GM19193 (cell line): ENCODE measurements around the gene IL10RA.

Source experiments
- POLR2A ChIP-seq: IDR thresholded peaks from 4 replicates; pipeline ENCODE4 v1.6.1; 2011; ENCODE audit not compliant: insufficient read depth, insufficient read length; ENCODE audit errors: extremely low read depth

Gene IL10RA

GRCh38 chr11:118008271-118008911 is 22.2 kb downstream of the IL10RA start:
- TF ChIP-seq POLR2A: no peak

GRCh38 chr11:118009864-118010737 is 23.9 kb downstream of the IL10RA start:
- peak; percentile 23 for TF ChIP-seq POLR2A

GRCh38 chr11:118010738-118011461 is 24.7 kb downstream of the IL10RA start:
- peak; percentile 45 for TF ChIP-seq POLR2A

DNA sequence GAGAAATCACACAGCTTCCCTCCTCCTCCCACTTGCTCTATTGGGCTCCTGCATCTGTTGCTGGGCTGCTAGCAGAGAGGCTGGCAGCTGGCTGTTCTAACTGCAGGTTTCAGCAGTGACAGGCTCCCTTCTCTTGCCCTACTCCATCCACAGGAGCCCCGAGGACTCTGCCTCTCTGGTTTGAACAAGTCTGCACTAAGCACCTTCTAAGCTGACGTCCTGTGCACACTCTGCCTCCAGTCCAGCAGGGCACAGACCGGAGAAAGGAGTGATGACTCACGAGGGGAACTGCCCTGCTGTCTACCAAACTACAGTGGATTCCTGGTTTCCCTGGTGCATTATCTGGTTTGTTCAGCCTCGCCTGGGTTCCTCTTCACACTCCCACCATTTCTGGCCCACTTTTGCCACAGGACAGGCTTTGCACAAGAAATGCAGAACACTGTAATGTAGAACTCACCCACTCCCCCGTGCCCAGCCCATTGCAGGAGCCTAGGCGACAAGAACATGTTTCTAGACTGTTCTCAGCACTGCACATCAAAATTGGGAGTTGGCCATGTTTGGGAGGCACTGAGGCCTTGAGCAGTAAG is 26.0 kb downstream of the IL10RA start:
- no peak for TF ChIP-seq POLR2A

- no peak for TF ChIP-seq POLR2A
Observed at GRCh38 chr11:118014022-118014421, 27.8 kb downstream of the IL10RA start.

DNA sequence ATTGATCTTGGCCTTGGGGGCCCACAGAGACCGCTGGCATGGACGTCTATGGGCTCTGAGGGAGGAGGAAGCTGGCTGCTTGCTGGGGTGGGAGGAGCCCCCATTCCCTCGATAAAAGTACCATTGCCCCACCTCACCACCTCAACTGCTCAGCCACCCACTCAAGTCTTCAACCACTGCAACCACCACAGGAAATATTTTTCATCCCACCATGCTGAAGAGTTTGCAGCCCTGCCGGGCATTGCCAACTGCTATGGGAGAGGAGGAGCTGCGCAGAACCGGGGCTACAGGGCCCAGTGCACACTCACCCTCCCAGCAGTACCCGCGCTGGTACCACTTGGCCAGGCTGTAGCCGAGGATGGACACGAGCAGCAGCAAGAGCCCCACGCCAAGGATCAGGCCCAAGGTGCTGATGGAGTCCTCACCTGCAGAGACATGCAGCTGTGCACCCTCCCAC is 29.2 kb downstream of the IL10RA start:
- no peak for TF ChIP-seq POLR2A

DNA sequence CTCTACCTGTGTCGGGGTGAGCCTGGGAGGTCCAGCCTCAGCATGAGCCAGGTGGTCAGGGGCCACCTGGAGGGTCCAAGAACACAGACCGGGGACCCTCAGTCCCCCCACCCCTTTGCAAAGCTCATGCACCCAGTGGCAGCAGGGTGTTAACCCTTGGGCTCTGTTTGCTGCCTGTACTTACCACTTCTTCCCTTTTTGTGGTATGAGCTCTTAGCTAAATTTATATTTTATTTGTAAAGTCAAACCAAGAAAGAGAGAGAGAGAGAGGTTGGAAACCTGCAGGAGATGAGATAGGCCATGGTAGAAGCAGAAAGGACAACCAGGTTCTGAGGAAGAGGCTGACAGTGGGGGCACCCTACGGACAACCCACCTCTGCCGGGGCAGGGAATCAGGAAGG is 29.9 kb downstream of the IL10RA start:
- no peak for TF ChIP-seq POLR2A

DNA sequence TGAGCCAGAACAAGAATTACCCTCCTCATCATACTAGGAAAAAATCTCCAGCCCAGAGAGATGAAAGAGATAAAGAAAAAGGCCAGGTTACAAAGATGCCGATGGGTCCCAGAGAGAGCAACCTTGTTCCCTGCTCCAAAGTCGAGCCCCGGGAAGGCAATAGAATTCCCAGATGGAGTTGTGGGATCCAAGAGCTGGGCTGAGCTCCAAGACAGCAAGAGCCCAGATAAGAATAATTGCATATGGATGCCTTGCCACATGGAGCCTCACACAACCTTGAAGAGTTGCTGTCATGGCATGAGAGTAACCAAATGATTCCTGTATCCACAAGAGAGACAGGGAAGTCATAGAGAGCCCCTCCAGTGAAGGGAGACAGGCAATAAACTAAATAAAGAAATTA is 30.9 kb downstream of the IL10RA start:
- TF ChIP-seq POLR2A: no peak

DNA sequence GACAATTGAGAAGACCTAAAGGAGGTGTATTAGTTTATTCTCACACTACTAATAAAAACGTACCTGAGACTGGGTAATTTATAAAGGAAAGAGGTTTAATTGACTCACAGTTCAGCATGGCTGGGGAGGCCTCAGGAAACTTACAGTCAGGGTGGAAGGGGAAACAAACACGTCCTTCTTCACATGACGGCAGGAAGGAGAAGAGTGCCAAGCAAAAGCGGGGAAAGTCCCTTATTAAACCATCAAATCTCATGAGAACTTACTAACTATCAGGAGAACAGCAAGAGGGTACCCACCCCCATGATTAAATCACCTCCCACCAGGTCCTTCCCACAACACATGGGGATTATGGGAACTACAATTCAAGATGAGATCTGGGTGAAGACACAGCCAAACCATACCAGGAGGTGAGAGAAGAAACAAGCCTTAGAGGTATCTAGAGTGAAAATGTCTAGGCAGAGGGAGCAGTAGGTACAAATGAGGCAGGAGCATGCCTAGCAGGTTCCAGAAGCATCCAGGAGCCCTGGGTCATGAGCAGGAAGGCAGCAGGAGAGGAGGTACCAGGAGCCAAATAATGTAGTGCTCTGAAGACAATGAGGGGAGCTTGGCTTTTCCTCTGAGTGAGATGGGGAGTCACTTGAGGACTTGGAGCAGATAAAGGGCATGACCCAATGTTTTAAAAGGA is 31.6 kb downstream of the IL10RA start:
- no peak for TF ChIP-seq POLR2A

- TF ChIP-seq POLR2A: no peak
Observed at GRCh38 chr11:118018401-118018800, 32.2 kb downstream of the IL10RA start.

GRCh38 chr11:118021146-118021545 is 35.0 kb downstream of the IL10RA start:
- TF ChIP-seq POLR2A: no peak

DNA sequence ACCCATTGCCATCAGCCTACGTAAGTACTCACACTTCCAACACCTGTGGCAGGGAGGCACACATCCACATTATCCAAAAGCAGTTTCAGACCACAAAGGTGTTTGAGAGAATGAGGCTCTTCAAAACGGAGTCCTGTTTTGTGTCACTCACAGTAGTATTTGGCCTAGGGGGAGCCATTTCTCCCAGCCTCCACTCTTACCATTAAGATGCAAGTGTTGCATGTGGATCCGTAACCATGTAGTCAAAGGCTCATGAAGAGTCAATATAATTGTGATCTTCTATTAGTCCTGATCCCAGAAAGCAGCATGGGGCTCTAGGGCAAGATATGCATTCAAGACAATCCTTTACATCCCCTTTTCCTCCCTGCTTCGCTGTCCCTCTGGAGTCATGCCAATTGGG is 41.5 kb downstream of the IL10RA start:
- TF ChIP-seq POLR2A: no peak

- no peak for TF ChIP-seq POLR2A
Observed at GRCh38 chr11:118028626-118029025, 42.4 kb downstream of the IL10RA start.

DNA sequence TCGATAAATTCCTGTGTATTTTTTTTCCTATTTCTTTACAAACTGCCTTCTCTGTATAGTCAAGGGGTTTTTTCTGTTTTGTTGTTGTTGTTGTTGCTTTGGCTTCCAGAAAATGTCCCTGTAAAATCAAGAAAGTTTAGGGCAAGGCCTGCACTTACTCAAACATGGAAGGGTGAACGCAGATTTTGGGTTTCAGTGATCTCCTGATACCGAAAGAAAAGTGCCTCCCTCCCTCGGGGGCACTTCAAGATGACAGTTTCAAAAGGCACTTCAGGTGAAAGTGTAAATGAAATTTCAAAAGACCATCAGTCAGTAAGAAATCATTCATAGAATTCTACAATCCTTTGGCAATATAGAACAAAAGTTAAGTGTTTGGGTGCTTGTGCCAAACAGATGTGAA is 47.2 kb downstream of the IL10RA start:
- no peak for TF ChIP-seq POLR2A
